ENCODE data around the gene SETD1B. TPM values are rescaled to one million over a fixed set of nuclear protein-coding genes. Genes with fewer than 3 reads are reported as not detected.

SETD1B gene
- total RNA-seq, 1 donor = 5.8 TPM

DNA sequence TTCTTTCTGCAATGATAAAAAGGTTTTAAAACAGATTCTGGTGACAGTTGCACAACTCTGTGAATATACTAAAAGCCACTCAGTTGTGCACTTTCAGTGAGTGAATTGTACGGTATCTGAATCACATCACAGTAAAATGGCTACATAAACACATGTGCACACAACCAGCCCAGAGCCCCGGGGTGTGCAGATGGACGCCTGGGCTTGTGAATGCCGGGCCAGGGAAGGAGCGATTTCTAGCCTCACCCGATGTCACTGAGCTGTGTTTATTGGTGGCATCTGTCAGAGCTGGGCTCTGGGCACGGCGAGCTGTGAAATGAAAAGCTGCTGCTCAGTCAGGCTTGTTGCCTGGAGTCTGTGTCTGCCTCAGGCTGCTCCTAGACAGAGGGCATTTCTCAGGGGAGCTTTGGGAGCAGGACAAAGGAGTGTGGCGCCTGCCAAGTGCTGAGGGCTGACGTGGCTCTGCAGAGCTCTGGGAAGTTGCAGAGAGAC lies 36.2 kb upstream of the SETD1B start:
- peak; percentile 98 for DNase-seq (ENCODE audit: insufficient read length, low spot score, missing footprints)
- no peaks in the 10 kb centered on the region for H3K9me3 ChIP-seq (ENCODE audit: low read depth, low read length)
- H4K20me1 ChIP-seq (ENCODE audit: insufficient read depth, low read length) = peaks cover 9% of the 10 kb centered on the region
- H3K79me2 ChIP-seq (ENCODE audit: insufficient read depth, low read length) = no peaks in the 10 kb centered on the region
- peaks cover 2% of the 10 kb centered on the region for H3K36me3 ChIP-seq (ENCODE audit: insufficient read depth, low read length)
- peaks cover 30% of the 10 kb centered on the region for H3K4me1 ChIP-seq (ENCODE audit: insufficient read depth, low read length)
- peak overlapping the region; percentile 67 for H2AFZ ChIP-seq (ENCODE audit: low read length)
- H3K27me3 ChIP-seq (ENCODE audit: insufficient read depth, low read length) = no peaks in the 10 kb centered on the region
- H3K4me3 ChIP-seq (ENCODE audit: insufficient read depth, low read length) = peak overlapping the region; percentile 26
- TF ChIP-seq, protein P1, sequence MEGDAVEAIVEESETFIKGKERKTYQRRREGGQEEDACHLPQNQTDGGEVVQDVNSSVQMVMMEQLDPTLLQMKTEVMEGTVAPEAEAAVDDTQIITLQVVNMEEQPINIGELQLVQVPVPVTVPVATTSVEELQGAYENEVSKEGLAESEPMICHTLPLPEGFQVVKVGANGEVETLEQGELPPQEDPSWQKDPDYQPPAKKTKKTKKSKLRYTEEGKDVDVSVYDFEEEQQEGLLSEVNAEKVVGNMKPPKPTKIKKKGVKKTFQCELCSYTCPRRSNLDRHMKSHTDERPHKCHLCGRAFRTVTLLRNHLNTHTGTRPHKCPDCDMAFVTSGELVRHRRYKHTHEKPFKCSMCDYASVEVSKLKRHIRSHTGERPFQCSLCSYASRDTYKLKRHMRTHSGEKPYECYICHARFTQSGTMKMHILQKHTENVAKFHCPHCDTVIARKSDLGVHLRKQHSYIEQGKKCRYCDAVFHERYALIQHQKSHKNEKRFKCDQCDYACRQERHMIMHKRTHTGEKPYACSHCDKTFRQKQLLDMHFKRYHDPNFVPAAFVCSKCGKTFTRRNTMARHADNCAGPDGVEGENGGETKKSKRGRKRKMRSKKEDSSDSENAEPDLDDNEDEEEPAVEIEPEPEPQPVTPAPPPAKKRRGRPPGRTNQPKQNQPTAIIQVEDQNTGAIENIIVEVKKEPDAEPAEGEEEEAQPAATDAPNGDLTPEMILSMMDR (IDR thresholded peaks at IDR 0.05; ENCODE audit: extremely low read depth, low read depth, low read length) = no peak
- H3K27ac ChIP-seq (ENCODE audit: low read depth, low read length) = peak overlapping the region; percentile 71
- H3K4me2 ChIP-seq (ENCODE audit: insufficient read depth, low read length) = peak overlapping the region; percentile 73

DNA sequence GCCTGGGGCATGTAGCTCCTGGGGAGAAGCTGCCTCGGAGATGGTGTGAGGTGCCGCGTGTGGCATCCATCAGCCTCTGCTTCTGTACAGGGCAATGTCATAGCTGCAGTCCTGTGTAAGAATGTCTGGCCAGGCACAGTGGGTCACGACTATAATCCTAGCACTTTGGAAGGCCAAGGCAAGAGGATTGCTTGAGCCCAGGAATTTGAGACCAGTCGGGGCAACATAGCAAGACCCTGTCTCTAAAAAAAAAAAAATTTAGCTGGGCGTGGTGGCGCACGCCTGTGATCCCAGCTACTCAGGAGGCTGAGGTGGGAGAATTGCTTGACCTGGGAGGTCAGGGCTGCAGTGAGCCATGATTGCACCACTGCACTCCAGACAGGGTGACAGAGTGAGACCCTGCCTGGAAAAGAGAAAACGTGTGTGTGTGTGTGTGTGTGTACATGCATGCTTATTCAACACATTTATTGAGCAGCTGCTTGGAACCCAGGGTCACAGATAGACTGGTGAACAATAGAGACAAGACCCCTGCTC lies 34.4 kb upstream of the SETD1B start:
- H3K79me2 ChIP-seq (ENCODE audit: insufficient read depth, low read length) = no peaks in the 10 kb centered on the region
- peaks cover 33% of the 10 kb centered on the region for H3K4me1 ChIP-seq (ENCODE audit: insufficient read depth, low read length)
- no peaks in the 10 kb centered on the region for H3K27me3 ChIP-seq (ENCODE audit: insufficient read depth, low read length)
- H3K27ac ChIP-seq (ENCODE audit: low read depth, low read length) = no peak overlapping the region
- TF ChIP-seq, protein P1 (IDR thresholded peaks at IDR 0.05; ENCODE audit: extremely low read depth, low read depth, low read length) = no peak
- no peak overlapping the region for H2AFZ ChIP-seq (ENCODE audit: low read length)
- no peaks in the 10 kb centered on the region for H3K9me3 ChIP-seq (ENCODE audit: low read depth, low read length)
- no peak overlapping the region for H3K4me3 ChIP-seq (ENCODE audit: insufficient read depth, low read length)
- peaks cover 2% of the 10 kb centered on the region for H3K36me3 ChIP-seq (ENCODE audit: insufficient read depth, low read length)
- peak; percentile 25 for DNase-seq (ENCODE audit: insufficient read length, low spot score, missing footprints)
- no peak overlapping the region for H3K4me2 ChIP-seq (ENCODE audit: insufficient read depth, low read length)
- H4K20me1 ChIP-seq (ENCODE audit: insufficient read depth, low read length) = peaks cover 9% of the 10 kb centered on the region

DNA sequence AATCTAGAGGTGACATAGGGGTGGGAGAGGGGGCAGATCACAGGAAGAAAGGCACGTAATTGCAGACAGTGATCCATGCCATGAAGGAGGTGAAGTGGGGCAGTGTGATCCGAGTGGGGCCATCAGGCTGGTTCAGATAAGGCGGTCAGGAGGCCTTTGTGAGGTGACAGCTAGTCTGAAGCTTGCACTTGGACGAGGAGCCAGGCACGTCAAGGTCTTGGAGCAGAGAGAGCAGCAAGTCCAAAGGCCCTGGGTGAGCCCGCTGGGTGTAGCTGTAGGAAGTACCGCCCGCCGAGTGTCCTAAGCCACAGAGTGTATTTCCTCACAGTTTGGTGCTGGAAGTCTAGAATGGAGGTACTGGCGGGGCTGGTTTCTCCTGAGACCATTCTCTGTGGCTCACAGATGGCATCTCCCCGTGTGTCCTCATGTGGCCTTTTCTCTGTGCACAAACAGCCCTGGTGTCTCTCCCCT lies 33.9 kb upstream of the SETD1B start:
- no peaks in the 10 kb centered on the region for H3K79me2 ChIP-seq (ENCODE audit: insufficient read depth, low read length)
- peaks cover 33% of the 10 kb centered on the region for H3K4me1 ChIP-seq (ENCODE audit: insufficient read depth, low read length)
- H2AFZ ChIP-seq (ENCODE audit: low read length) = no peak overlapping the region
- no peaks in the 10 kb centered on the region for H3K9me3 ChIP-seq (ENCODE audit: low read depth, low read length)
- no peak overlapping the region for H3K27ac ChIP-seq (ENCODE audit: low read depth, low read length)
- no peak overlapping the region for H3K4me3 ChIP-seq (ENCODE audit: insufficient read depth, low read length)
- DNase-seq (ENCODE audit: insufficient read length, low spot score, missing footprints) = no peak
- H3K36me3 ChIP-seq (ENCODE audit: insufficient read depth, low read length) = peaks cover under 1% of the 10 kb centered on the region
- no peak overlapping the region for H3K4me2 ChIP-seq (ENCODE audit: insufficient read depth, low read length)
- TF ChIP-seq, protein P1 (IDR thresholded peaks at IDR 0.05; ENCODE audit: extremely low read depth, low read depth, low read length) = no peak
- H4K20me1 ChIP-seq (ENCODE audit: insufficient read depth, low read length) = peaks cover 9% of the 10 kb centered on the region
- H3K27me3 ChIP-seq (ENCODE audit: insufficient read depth, low read length) = no peaks in the 10 kb centered on the region

- H3K4me2 ChIP-seq (ENCODE audit: insufficient read depth, low read length) = no peak overlapping the region
- H3K79me2 ChIP-seq (ENCODE audit: insufficient read depth, low read length) = no peaks in the 10 kb centered on the region
- no peak overlapping the region for H2AFZ ChIP-seq (ENCODE audit: low read length)
- H3K27me3 ChIP-seq (ENCODE audit: insufficient read depth, low read length) = no peaks in the 10 kb centered on the region
- peaks cover 33% of the 10 kb centered on the region for H3K4me1 ChIP-seq (ENCODE audit: insufficient read depth, low read length)
- no peak for DNase-seq (ENCODE audit: insufficient read length, low spot score, missing footprints)
- no peaks in the 10 kb centered on the region for H3K9me3 ChIP-seq (ENCODE audit: low read depth, low read length)
- peaks cover 9% of the 10 kb centered on the region for H4K20me1 ChIP-seq (ENCODE audit: insufficient read depth, low read length)
- H3K4me3 ChIP-seq (ENCODE audit: insufficient read depth, low read length) = no peak overlapping the region
- no peak overlapping the region for H3K27ac ChIP-seq (ENCODE audit: low read depth, low read length)
- TF ChIP-seq, protein P1 (IDR thresholded peaks at IDR 0.05; ENCODE audit: extremely low read depth, low read depth, low read length) = no peak
- H3K36me3 ChIP-seq (ENCODE audit: insufficient read depth, low read length) = no peaks in the 10 kb centered on the region
These were observed 33.4 kb upstream of the SETD1B start for GRCh38 chr12:121770388-121770787.
